Neural progenitor cell (in vitro differentiated cells): ENCODE measurements around the gene PANK4.

Source experiments
- EZH2 ChIP-seq: fragments of 200-600 bp; sonication (generic); IDR thresholded peaks from 2 replicates; pipeline ENCODE4 v1.6.1; 2017; ENCODE audit warnings: antibody characterized with exemption, mild to moderate bottlenecking, moderate library complexity
- EZH2phosphoT487 ChIP-seq: fragments of 200-600 bp; sonication (generic); IDR thresholded peaks from 2 replicates; pipeline ENCODE4 v1.6.1; 2017; ENCODE audit warnings: antibody characterized with exemption
- TF ChIP-seq, protein P1 (sequence below): fragments of 200-600 bp; sonication (generic); IDR thresholded peaks from 2 replicates; pipeline ENCODE4 v1.5.1; 2017; ENCODE audit warnings: antibody characterized with exemption, mild to moderate bottlenecking

DNA sequence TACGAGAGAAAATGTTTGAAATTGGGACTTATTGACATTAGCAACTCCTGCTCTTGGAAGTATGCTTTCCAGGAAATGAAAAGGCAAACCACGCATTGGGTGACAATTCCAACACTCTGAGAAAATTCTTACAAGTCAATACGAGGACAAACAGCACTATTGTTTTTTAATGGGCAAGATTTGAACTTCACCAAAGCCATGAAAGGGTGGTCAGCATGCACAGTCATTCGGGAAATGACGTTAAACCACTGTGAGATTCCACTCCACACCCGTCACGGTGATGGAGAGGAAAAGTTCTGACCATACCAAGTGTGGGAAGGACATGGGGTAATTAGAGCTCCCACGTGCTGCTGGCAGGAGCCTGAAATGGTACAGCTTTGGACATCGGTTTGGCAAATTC is 48.0 kb upstream of the PANK4 start:
- TF ChIP-seq, protein P1, sequence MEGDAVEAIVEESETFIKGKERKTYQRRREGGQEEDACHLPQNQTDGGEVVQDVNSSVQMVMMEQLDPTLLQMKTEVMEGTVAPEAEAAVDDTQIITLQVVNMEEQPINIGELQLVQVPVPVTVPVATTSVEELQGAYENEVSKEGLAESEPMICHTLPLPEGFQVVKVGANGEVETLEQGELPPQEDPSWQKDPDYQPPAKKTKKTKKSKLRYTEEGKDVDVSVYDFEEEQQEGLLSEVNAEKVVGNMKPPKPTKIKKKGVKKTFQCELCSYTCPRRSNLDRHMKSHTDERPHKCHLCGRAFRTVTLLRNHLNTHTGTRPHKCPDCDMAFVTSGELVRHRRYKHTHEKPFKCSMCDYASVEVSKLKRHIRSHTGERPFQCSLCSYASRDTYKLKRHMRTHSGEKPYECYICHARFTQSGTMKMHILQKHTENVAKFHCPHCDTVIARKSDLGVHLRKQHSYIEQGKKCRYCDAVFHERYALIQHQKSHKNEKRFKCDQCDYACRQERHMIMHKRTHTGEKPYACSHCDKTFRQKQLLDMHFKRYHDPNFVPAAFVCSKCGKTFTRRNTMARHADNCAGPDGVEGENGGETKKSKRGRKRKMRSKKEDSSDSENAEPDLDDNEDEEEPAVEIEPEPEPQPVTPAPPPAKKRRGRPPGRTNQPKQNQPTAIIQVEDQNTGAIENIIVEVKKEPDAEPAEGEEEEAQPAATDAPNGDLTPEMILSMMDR, result no peak
- no peak for TF ChIP-seq EZH2phosphoT487
- no peak for TF ChIP-seq EZH2
